Esophagus muscularis mucosa (tissue), 3 donors: ENCODE results near the gene GMPR2.

ENCODE experiments used
- POLR2A ChIP-seq: fragments of 450-650 bp; IDR thresholded peaks from one replicate; pipeline ENCODE4 v1.6.1; 2017; ENCODE audit warnings: antibody characterized with exemption, moderate library complexity, mild to moderate bottlenecking, low read depth
- TF ChIP-seq, protein P1 (sequence below), 3 experiments: fragments of 200-600 bp in 2 of 3; fragments of 450-650 bp in 1 of 3; sonication (generic) in 2 of 3; IDR thresholded peaks; one replicate each; pipeline ENCODE4 v1.5.1; 2017 to 2019; ENCODE audit warnings: antibody characterized with exemption in 3 of 3, mild to moderate bottlenecking in 2 of 3, moderate library complexity in 1 of 3

DNA sequence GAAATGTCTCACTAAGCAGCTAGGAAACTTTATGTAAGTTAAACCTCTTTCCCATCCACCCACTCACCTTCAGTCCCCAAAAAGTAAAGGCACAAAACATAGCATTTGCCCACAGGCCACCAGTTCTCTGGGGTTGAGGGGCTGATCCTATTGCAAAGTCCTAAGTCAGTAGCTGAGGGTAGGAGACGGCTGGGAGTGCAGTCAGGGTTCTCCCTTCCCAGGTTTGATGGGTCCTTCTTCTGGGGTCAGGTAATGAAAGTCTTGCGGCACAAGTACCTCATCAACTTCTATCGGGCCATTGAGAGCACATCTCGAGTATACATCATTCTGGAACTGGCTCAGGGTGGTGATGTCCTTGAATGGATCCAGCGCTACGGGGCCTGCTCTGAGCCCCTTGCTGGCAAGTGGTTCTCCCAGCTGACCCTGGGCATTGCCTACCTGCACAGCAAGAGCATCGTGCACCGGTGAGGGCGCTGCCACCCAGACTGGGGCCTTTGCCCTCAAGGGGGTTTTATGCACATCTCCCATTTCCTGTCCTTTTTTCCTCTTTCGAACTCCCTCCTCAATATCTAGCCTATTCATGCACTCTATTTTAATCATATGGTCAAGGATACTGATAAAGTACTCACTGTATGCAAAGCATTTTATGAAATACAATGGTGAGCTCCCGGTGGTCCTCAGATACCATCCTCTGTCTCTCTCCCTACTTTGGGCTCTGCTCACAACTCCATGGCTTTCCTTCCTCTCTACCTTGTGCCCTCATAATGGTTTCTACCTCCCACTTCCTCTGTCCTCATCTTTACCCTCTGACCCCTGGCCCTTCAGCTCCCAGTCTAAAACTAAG is 26.2 kb upstream of the GMPR2 start:
- no peak for TF ChIP-seq POLR2A
- TF ChIP-seq, protein P1, sequence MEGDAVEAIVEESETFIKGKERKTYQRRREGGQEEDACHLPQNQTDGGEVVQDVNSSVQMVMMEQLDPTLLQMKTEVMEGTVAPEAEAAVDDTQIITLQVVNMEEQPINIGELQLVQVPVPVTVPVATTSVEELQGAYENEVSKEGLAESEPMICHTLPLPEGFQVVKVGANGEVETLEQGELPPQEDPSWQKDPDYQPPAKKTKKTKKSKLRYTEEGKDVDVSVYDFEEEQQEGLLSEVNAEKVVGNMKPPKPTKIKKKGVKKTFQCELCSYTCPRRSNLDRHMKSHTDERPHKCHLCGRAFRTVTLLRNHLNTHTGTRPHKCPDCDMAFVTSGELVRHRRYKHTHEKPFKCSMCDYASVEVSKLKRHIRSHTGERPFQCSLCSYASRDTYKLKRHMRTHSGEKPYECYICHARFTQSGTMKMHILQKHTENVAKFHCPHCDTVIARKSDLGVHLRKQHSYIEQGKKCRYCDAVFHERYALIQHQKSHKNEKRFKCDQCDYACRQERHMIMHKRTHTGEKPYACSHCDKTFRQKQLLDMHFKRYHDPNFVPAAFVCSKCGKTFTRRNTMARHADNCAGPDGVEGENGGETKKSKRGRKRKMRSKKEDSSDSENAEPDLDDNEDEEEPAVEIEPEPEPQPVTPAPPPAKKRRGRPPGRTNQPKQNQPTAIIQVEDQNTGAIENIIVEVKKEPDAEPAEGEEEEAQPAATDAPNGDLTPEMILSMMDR (IDR thresholded peaks at IDR 0.05): no peak
